Type B pancreatic cell (in vitro differentiated cells): ENCODE data around the gene RNF141. TPM values are rescaled to one million over a fixed set of nuclear protein-coding genes. Genes with fewer than 3 reads are reported as not detected.

Experiments used
- DNase-seq: peaks from one replicate; pipeline ENCODE4 v3.0.0; 2021; ENCODE audit warnings: mixed read lengths; ENCODE audit not compliant: unreplicated experiment; ENCODE audit errors: extremely low spot score
- H3K27ac Mint-ChIP-seq: 2 replicates; pipeline ENCODE4 v1.8.0; 2021; ENCODE audit warnings: mild to moderate bottlenecking, mixed read lengths
- H3K27me3 Mint-ChIP-seq: 2 replicates; pipeline ENCODE4 v1.8.0; 2021; ENCODE audit warnings: mixed read lengths
- H3K36me3 Mint-ChIP-seq: 2 replicates; pipeline ENCODE4 v1.8.0; 2021; ENCODE audit warnings: mixed read lengths
- H3K4me1 Mint-ChIP-seq: one replicate; pipeline ENCODE4 v1.8.0; 2021; ENCODE audit warnings: mixed read lengths; ENCODE audit not compliant: unreplicated experiment
- H3K4me3 Mint-ChIP-seq: 2 replicates; pipeline ENCODE4 v1.8.0; 2021; ENCODE audit warnings: mild to moderate bottlenecking, mixed read lengths
- H3K9me3 Mint-ChIP-seq: 2 replicates; pipeline ENCODE4 v1.8.0; 2021; ENCODE audit warnings: mixed read lengths
- total RNA-seq: library from RNA; stranded (reverse); gene quantifications from 2 replicates; pipeline ENCODE4 v1.2.1, GENCODE V29; 2021; ENCODE audit warnings: low replicate concordance
- TF ChIP-seq, protein P1 (sequence below): fragments of 200-600 bp; sonication (generic); conservative IDR thresholded peaks from 2 replicates; pipeline ENCODE4 v1.5.0; 2021; ENCODE audit warnings: antibody characterized with exemption, mild to moderate bottlenecking

Gene RNF141
- total RNA-seq, 1 donor from 2014 or later, result 43.2 TPM

DNA sequence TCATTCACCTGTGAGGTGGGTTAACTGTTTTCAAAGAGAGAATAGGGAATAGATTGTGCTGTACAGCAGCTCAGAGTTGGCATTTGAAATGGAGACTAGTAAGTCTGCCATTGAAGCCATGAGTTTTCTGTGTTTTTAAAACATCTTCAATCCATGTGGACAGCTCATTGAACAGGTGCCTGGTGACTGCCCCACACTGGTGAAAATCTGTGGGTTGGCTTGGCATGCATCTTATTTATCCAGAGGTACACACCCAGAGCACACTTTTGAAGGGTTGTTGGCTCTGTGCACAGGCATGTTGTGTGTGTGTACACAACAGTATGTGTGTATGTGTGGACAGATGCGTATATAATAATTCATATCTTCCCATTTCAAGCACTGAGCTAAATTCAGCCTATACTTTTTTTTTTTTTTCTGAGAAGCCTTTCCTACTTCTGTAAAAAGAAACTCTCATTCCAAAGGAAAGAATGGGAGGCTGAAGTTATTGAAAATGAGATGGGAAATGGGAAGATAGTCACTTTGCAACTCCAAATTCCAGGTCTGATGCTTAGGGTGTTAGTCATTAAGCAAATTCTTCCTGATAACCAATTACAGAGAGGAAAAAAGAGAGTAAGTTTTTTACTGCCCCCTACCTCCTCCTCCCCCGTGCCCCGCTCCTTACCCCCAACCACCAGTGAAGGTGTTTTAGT, 34.5 kb upstream of the RNF141 start:
- H3K36me3 Mint-ChIP-seq, result no peaks in the 10 kb centered on the region
- TF ChIP-seq, protein P1, sequence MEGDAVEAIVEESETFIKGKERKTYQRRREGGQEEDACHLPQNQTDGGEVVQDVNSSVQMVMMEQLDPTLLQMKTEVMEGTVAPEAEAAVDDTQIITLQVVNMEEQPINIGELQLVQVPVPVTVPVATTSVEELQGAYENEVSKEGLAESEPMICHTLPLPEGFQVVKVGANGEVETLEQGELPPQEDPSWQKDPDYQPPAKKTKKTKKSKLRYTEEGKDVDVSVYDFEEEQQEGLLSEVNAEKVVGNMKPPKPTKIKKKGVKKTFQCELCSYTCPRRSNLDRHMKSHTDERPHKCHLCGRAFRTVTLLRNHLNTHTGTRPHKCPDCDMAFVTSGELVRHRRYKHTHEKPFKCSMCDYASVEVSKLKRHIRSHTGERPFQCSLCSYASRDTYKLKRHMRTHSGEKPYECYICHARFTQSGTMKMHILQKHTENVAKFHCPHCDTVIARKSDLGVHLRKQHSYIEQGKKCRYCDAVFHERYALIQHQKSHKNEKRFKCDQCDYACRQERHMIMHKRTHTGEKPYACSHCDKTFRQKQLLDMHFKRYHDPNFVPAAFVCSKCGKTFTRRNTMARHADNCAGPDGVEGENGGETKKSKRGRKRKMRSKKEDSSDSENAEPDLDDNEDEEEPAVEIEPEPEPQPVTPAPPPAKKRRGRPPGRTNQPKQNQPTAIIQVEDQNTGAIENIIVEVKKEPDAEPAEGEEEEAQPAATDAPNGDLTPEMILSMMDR, result no peak
- H3K27me3 Mint-ChIP-seq, result no peaks in the 10 kb centered on the region
- H3K4me1 Mint-ChIP-seq, result no peaks in the 10 kb centered on the region
- H3K27ac Mint-ChIP-seq, result no peak overlapping the region
- no peak for DNase-seq
- no peaks in the 10 kb centered on the region for H3K9me3 Mint-ChIP-seq
- no peak overlapping the region for H3K4me3 Mint-ChIP-seq

DNA sequence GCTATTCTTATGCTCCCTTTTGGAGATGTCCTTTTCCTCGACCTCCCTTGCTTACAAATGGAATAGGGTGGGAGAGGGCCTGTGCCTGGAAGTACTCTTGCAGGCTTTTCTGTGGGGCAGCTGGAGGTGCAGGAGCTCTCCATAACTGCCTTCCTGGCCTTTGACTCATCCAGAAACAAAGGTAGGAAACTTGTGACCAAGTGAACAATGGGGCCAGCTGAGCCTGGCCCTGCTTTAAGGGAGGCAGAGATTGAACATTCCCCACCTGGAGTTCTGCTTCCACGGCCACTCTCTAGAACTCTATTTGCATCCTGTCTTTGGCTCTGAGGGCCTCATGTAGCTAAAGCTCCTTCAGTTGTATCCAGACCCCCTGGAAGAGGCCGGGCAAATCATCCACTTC, 32.6 kb upstream of the RNF141 start:
- TF ChIP-seq, protein P1, result no peak
- H3K9me3 Mint-ChIP-seq, result no peaks in the 10 kb centered on the region
- no peaks in the 10 kb centered on the region for H3K27me3 Mint-ChIP-seq
- no peaks in the 10 kb centered on the region for H3K4me1 Mint-ChIP-seq
- H3K4me3 Mint-ChIP-seq, result no peak overlapping the region
- no peak overlapping the region for H3K27ac Mint-ChIP-seq
- no peaks in the 10 kb centered on the region for H3K36me3 Mint-ChIP-seq
- DNase-seq, result no peak

DNA sequence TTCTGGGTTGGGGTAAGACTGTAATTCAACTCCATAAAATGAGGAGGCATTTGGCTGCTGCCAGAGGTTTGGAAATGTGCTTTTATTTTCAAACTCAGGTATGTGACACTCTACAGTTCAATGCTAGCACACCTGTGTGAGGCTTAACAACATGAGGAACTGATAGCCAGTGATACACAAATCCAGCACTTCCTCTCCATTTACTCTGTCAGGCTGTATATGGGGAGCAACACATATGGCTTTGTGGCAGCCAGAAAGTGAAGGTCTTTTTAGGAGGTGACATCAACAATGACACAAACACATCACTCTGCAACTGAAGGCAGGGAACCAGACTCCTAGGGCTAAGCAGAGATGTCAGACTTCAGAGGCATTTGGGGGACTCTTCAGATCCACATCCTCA, 32.0 kb upstream of the RNF141 start:
- Mint-ChIP-seq H3K9me3 (no peaks in the 10 kb centered on the region), H3K27me3 (no peaks in the 10 kb centered on the region), H3K36me3 (no peaks in the 10 kb centered on the region), H3K4me3 (no peak overlapping the region), H3K4me1 (no peaks in the 10 kb centered on the region), H3K27ac (no peak overlapping the region)
- no peak for DNase-seq
- TF ChIP-seq, protein P1, result no peak

DNA sequence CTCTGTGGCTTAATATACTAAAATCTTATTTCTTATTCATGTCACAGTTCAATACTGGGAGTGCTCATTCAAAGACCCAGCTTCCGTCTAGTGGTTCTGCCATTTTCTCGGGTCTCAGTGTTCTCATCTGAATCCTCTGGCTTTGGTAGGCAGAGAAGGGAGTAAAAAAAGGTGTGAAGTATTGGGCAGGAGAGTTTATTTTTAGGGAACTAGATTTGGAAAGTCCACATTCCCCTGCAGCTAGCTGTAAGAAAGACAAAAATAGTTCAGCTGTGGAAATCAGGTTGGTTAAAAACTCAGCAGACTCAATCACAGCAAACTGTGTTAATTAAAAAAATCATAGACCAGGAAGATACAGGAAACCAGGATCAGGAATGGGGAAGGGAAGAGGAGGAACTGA, 31.5 kb upstream of the RNF141 start:
- no peak overlapping the region for H3K4me3 Mint-ChIP-seq
- H3K4me1 Mint-ChIP-seq, result no peaks in the 10 kb centered on the region
- H3K27me3 Mint-ChIP-seq, result no peaks in the 10 kb centered on the region
- H3K27ac Mint-ChIP-seq, result no peak overlapping the region
- TF ChIP-seq, protein P1, result no peak
- H3K9me3 Mint-ChIP-seq, result no peaks in the 10 kb centered on the region
- no peak for DNase-seq
- H3K36me3 Mint-ChIP-seq, result no peaks in the 10 kb centered on the region

DNA sequence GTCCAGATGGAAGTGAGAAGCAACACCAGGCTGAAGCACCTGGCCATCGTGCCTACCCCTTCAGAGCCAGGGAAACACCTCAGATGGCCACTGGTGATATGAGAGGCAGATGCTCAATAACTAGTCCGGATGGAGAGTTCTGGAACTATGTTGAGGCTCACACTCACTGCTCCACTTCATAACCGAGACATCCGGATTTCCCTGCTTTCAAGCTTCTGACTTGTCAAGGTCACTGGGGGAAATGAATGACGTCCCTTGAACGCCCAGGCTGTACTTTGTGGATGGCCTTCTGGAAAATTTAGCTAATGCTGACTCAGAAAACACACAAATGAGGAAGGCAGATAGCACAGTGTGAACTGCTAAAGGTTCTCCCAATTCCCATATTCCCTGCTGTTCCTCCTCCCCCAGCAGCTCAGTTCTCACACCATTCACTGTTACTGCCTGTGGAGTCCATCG, 27.5 kb upstream of the RNF141 start, which contains the start of gene LYVE1:
TSS of gene LYVE1 (minus strand) at position 180 of the 456 bp plus-strand sequence. CDS start at position 47, 133 bp downstream.
- Mint-ChIP-seq H3K27me3 (no peaks in the 10 kb centered on the region), H3K27ac (no peak within 1 kb of the TSS), H3K36me3 (no peaks in the 10 kb centered on the region), H3K4me1 (no peaks in the 10 kb centered on the region), H3K9me3 (no peaks in the 10 kb centered on the region), H3K4me3 (no peak within 1 kb of the TSS)
- no peak for DNase-seq
- TF ChIP-seq, protein P1, result no peak
